ENCODE data around the gene TWNK. TPM values are rescaled to one million over a fixed set of nuclear protein-coding genes. Genes with fewer than 3 reads are reported as not detected.

Gene TWNK
- total and polyA plus RNA-seq, 10 of the 15 experiments (the other 5 are each of a cell fraction or from before 2014, with no cell fraction given): 13.6 to 32.8 (median 18.0) TPM

DNA sequence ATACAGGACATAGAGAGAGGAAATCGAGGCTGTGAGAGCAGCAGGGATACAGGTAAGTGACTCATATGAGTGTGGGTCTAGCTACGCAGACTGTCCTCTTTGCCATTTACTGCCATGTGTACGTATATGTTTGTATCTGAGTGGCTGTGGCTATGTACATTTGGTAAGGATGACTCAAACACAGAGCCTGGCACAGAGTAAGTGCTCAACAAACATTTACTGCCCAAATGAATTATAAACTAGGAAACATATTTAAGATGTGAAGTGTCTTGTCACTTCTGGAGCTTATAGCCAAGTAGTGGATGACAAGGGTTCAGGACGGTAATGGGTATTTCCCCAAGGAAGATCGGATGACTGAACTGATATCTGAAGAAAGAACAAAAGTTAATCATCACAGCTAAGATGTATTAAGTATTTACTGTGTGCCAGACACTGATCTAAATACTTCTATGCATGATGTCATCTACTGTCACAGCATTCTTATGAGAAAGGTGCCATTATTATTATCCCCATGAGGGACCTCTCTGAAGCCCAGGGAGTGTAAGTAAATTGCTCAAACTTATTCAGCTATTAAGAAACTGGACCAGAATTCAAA, 6.1 kb upstream of the TWNK start (continued):
- TF ChIP-seq CHD2 (IDR thresholded peaks at IDR 0.05; ENCODE audit: borderline replicate concordance, low read depth, low read length): no peak

DNA sequence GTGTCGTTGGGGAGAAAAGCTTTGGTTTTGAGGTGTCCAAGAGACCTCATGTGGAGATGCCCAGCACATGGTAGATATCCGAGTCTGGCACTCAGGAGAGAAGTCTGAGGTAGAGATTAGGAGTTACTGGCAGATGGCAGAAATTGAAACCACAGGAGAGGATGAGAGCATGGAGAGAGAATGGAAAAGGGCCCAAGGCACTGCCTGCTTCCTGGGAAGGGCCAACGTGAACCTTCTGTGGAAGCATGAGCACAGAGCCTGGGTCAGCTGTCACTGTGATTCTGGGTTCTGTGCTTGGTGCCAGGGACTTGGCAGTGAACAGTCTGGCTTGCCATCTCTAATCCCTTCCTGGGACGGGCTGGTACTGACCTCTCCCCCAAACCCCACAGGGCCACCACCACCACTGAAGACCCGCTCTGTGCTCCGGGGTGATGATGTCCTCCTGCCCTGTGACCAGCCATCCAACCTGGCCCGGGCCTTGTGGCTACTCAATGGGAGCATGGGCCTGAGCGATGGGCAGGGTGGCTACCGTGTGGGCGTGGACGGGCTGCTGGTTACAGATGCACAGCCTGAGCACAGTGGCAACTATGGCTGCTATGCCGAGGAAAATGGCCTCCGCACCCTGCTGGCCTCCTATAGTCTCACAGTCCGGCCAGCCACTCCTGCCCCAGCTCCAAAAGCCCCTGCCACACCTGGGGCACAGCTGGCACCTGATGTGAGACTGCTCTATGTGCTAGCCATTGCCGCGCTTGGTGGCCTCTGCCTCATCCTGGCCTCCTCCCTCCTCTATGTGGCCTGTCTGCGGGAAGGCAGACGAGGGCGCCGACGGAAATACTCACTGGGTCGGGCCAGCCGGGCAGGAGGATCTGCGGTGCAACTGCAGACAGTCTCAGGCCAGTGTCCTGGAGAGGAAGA, 4.2 kb upstream of the TWNK start:
- H2AFZ ChIP-seq (ENCODE audit: control insufficient read depth, low read depth, low read length): no peak overlapping the region
- no peak overlapping the region for H3K4me3 ChIP-seq
- RAD21 ChIA-PET (ENCODE audit: unreplicated experiment): no interaction called here
- no peaks in the 10 kb centered on the region for H3K27me3 ChIP-seq (replicated peaks in 1 of 2; ENCODE audit: control insufficient read depth in 2 of 2, insufficient read depth in 2 of 2, low read length in 1 of 2)
- no TSS peak for BruUV-seq (replicated peaks)
- SMC1A ChIA-PET (ENCODE audit: uncharacterized antibody, unreplicated experiment): no interaction called here
- FAIRE-seq: no peak
- H3K9me3 ChIP-seq (replicated peaks; ENCODE audit: control insufficient read depth, insufficient read depth, low read length): no peaks in the 10 kb centered on the region
- in situ Hi-C loops (cut with MboI) (no loop called here), intact Hi-C loops (cut with micrococcal nuclease; ENCODE audit: unreplicated experiment) (no loop called here)
- H3K4me2 ChIP-seq (ENCODE audit: control insufficient read depth, insufficient read depth): no peak overlapping the region
- DNase-seq (ENCODE audit: low read depth, low spot score): no peak
- H3K36me3 ChIP-seq (ENCODE audit: control insufficient read depth in 2 of 2, insufficient read depth in 2 of 2, low read length in 1 of 2): peaks cover 0 to 3% of the 10 kb centered on the region in 2 experiments; a peak in 2 of 4 replicates
- H3K4me1 ChIP-seq (ENCODE audit: control insufficient read depth, insufficient read depth, low read length): peaks cover 14% of the 10 kb centered on the region
- no peak overlapping the region for H3K27ac ChIP-seq (ENCODE audit: control insufficient read depth, insufficient read depth)
- H4K20me1 ChIP-seq (ENCODE audit: control insufficient read depth, insufficient read depth): no peaks in the 10 kb centered on the region
- no peak overlapping the region for H3K9ac ChIP-seq (ENCODE audit: control insufficient read depth, insufficient read depth, low read length)
- POLR2A ChIA-PET: no interaction called here
- ATAC-seq: no peak
- 91% methylated on average over 21 of the region's 24 CpGs for WGBS (ENCODE audit: insufficient coverage, insufficient replicate concordance, low lambda C conversion rate, missing lambda C conversion rate)
- CTCF ChIA-PET: no interaction called here
- H3K79me2 ChIP-seq (ENCODE audit: control insufficient read depth, insufficient read depth, low read length): peaks cover 19% of the 10 kb centered on the region
- TF ChIP-seq TCF3 (IDR thresholded peaks at IDR 0.05; ENCODE audit: borderline replicate concordance, insufficient read depth, low read depth, low read length): no peak
- TF ChIP-seq RAD21 (IDR thresholded peaks at IDR 0.05; ENCODE audit: insufficient read depth, low read depth, low read length): no peak
- no peak for TF ChIP-seq MEF2B (IDR thresholded peaks at IDR 0.05; ENCODE audit: partially characterized antibody, poor library complexity, severe bottlenecking)
- TF ChIP-seq CBX5 (IDR thresholded peaks at IDR 0.05; ENCODE audit: low read depth): no peak
- no peak for TF ChIP-seq TCF12 (IDR thresholded peaks at IDR 0.05; ENCODE audit: low read depth, low read length)
- TF ChIP-seq, protein P1, sequence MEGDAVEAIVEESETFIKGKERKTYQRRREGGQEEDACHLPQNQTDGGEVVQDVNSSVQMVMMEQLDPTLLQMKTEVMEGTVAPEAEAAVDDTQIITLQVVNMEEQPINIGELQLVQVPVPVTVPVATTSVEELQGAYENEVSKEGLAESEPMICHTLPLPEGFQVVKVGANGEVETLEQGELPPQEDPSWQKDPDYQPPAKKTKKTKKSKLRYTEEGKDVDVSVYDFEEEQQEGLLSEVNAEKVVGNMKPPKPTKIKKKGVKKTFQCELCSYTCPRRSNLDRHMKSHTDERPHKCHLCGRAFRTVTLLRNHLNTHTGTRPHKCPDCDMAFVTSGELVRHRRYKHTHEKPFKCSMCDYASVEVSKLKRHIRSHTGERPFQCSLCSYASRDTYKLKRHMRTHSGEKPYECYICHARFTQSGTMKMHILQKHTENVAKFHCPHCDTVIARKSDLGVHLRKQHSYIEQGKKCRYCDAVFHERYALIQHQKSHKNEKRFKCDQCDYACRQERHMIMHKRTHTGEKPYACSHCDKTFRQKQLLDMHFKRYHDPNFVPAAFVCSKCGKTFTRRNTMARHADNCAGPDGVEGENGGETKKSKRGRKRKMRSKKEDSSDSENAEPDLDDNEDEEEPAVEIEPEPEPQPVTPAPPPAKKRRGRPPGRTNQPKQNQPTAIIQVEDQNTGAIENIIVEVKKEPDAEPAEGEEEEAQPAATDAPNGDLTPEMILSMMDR (IDR thresholded peaks at IDR 0.05 in 2 of 3, conservative IDR thresholded peaks at IDR 0.05 in 1 of 3; ENCODE audit: control insufficient read depth in 2 of 3, extremely low read depth in 1 of 3, insufficient read depth in 1 of 3, low read depth in 3 of 3, low read length in 3 of 3): no peak
- TF ChIP-seq, protein P2, sequence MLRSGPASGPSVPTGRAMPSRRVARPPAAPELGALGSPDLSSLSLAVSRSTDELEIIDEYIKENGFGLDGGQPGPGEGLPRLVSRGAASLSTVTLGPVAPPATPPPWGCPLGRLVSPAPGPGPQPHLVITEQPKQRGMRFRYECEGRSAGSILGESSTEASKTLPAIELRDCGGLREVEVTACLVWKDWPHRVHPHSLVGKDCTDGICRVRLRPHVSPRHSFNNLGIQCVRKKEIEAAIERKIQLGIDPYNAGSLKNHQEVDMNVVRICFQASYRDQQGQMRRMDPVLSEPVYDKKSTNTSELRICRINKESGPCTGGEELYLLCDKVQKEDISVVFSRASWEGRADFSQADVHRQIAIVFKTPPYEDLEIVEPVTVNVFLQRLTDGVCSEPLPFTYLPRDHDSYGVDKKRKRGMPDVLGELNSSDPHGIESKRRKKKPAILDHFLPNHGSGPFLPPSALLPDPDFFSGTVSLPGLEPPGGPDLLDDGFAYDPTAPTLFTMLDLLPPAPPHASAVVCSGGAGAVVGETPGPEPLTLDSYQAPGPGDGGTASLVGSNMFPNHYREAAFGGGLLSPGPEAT (IDR thresholded peaks at IDR 0.05; ENCODE audit: low read depth): no peak
- no peak for TF ChIP-seq CBFB (IDR thresholded peaks at IDR 0.05; ENCODE audit: low read depth)
- no peak for TF ChIP-seq EED (IDR thresholded peaks at IDR 0.05; ENCODE audit: low read depth)
- TF ChIP-seq NFXL1 (IDR thresholded peaks at IDR 0.05; ENCODE audit: borderline replicate concordance): no peak
- TF ChIP-seq RBBP5 (conservative IDR thresholded peaks at IDR 0.05): no peak
- TF ChIP-seq, protein P3, sequence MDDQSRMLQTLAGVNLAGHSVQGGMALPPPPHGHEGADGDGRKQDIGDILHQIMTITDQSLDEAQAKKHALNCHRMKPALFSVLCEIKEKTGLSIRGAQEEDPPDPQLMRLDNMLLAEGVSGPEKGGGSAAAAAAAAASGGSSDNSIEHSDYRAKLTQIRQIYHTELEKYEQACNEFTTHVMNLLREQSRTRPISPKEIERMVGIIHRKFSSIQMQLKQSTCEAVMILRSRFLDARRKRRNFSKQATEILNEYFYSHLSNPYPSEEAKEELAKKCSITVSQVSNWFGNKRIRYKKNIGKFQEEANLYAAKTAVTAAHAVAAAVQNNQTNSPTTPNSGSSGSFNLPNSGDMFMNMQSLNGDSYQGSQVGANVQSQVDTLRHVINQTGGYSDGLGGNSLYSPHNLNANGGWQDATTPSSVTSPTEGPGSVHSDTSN (IDR thresholded peaks at IDR 0.05; ENCODE audit: insufficient replicate concordance, low read depth, low read length): no peak
